ENCODE results near the gene MYO1C.

GRCh38 chr17:1504866-1505265 is 12.4 kb upstream of the MYO1C start:
- TF ChIP-seq CTCF (IDR thresholded peaks at IDR 0.05; ENCODE audit: low read length) (no peak), EZH2 (IDR thresholded peaks at IDR 0.05; ENCODE audit: borderline replicate concordance, low read length) (no peak)
